ENCODE measurements around the gene F2. TPM values are rescaled to one million over a fixed set of nuclear protein-coding genes. Genes with fewer than 3 reads are reported as not detected.
A peak's percentile ranks its signal among the peaks of the same experiment; 100 is the strongest.

Gene F2
- total and polyA plus RNA-seq, 5 donors = 0.19 TPM; not detected in 4

DNA sequence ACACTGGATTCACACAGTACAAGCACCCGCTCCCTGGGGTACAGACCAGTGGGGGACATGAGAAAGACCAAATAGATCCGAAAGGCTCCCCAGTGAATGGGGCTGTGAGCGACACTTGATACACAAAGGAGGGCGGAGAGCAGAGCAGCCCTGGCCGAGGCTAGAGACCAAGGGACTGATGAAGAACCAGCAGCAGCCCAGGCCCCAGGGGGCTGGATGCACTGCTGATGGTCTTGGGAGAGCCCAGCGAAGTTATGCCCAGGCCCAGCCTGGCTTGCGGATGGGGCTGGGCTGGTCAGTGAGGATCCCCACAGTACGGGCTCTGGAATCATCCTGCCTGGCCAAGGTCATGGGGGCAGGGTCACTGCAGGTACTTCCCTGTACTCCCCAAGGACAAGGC, 41.8 kb upstream of the F2 start:
- ATAC-seq (no peak), DNase-seq (peak in 1 of 3 donors; percentile 72)
- H3K4me3 ChIP-seq (ENCODE audit: low read length) = no peak overlapping the region
- no peaks in the 10 kb centered on the region for H3K9me3 ChIP-seq (ENCODE audit: control insufficient read depth, low read length)
- peak overlapping the region; percentile 10 for H3K27ac ChIP-seq (ENCODE audit: low read length)
- 75% methylated on average over 8 of the region's 8 CpGs for WGBS
- H3K27me3 ChIP-seq (ENCODE audit: control insufficient read depth, insufficient read depth) = no peaks in the 10 kb centered on the region
- intact Hi-C loops (cut with DNase I) = no loop called here
- peaks cover 17% of the 10 kb centered on the region for H3K4me1 ChIP-seq (ENCODE audit: control insufficient read depth, insufficient read depth, low read length)

DNA sequence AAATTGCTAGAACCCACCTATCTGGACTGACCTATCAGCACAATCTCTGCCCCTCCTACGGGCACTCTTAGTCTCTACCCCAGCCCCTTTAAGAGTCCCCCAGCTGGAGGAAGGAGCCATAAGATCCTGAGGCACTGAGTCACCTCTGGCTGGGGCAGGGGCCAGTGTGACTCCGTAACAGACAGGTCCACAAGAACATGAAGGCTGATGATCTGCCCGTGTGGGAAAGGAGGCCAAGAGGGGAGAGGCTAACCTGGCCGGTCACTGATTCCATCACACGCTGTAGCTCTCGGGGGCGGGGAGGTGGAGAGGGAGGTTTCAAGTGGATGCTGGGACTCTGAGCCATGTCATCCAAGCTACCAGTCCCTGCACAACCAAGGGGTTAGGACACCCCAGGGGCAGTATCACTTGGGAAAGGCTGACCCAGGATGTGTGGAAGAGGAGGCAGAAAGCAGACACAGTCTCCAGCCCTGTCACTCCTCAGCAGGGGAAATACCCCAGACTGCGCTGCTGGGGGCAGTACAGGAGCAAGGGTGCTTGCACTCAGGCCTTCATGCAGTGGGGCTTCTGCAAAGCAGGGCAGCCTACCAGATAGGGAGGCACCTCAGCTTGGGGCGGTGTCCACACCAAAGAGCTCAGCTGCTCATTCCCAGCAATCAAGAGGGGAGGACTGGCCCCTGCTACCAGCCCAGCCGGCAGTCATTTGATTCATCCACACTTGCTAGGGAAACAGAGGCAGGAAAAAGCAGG, 40.8 kb upstream of the F2 start:
- H3K4me1 ChIP-seq (ENCODE audit: control insufficient read depth, insufficient read depth, low read length) = peaks cover 17% of the 10 kb centered on the region
- no peak overlapping the region for H3K27ac ChIP-seq (ENCODE audit: low read length)
- 80% methylated on average over 10 of the region's 10 CpGs for WGBS
- H3K4me3 ChIP-seq (ENCODE audit: low read length) = no peak overlapping the region
- intact Hi-C loops (cut with DNase I) = no loop called here
- ATAC-seq (no peak), DNase-seq (peak in 1 of 3 donors; percentile 45)
- no peaks in the 10 kb centered on the region for H3K27me3 ChIP-seq (ENCODE audit: control insufficient read depth, insufficient read depth)
- H3K9me3 ChIP-seq (ENCODE audit: control insufficient read depth, low read length) = no peaks in the 10 kb centered on the region

DNA sequence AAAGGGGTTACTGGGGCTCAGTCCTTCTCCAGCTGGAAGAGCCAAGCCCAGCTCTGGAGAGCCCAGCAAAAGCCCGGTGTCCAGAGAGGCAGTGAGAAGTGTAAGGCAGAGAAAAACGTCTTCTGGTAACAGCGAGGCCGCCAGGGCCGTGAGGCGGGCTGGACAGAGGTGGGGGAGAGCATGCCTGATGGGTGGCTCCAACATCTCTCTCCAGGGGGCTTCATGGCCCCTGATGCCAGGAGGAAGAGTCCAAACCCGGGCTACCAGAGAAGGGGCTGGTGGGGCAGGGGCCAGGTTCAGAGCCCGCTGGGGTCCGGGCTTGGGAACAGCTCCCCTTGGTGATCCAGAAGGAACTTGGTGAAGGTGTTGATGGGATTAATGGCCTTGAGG, 40.3 kb upstream of the F2 start:
- 91% methylated on average over 9 of the region's 9 CpGs for WGBS

DNA sequence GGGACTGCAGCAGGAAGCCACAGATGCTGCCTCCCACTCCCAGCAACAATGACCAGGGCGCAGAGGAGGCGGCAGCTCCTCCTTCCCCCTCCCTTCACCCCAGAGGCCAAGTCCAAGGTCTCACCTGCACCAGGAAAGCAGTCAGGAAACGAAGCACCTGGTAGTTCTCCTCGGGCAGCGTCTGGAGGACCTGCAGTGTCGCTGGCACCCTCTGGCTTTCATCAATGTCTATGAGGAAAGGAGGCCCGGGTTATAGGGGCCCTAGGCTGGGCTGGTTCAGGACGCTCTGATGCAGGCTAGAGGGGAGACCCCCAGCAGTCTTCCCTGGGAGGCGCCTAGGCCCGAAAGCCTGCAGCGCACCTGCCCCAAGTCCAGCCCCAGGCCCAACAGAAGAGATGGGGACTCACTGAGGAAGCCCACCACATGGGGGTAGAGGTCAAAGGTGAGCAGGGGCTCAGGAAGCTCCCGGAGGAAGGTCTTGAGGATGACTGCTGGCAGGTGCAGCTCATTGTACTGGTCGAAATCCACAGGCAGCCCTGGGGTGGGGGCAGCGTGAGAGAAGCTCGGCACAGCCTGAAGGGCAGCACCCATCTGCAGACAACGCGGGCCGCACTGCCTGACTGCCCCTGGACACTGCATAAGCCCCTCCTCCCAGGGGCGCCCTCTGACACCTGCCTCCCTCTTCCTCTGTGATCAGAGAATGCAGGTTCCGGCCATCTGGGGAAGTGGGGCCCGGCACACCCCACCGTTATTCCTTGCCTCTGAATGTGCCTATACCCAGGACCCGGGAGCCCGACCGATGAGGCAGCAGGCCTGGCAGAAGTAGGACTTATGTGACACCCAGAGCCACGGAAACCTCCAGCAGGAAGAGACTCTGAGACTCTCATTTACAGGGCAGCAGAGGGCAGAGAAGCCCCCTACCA, 39.5 kb upstream of the F2 start:
- peaks cover 17% of the 10 kb centered on the region for H3K4me1 ChIP-seq (ENCODE audit: control insufficient read depth, insufficient read depth, low read length)
- WGBS = 89% methylated on average over 26 of the region's 26 CpGs
- H3K9me3 ChIP-seq (ENCODE audit: control insufficient read depth, low read length) = no peaks in the 10 kb centered on the region
- H3K27me3 ChIP-seq (ENCODE audit: control insufficient read depth, insufficient read depth) = no peaks in the 10 kb centered on the region
- no peak overlapping the region for H3K27ac ChIP-seq (ENCODE audit: low read length)
- DNase-seq (peak in 1 of 3 donors; percentile 43), ATAC-seq (no peak)
- intact Hi-C loops (cut with DNase I) = no loop called here
- H3K4me3 ChIP-seq (ENCODE audit: low read length) = no peak overlapping the region

More for the DNA sequence above, 40.3 kb upstream of the F2 start:
- peak in 1 of 3 donors; percentile 25 for DNase-seq
- H3K27ac ChIP-seq (ENCODE audit: low read length) = no peak overlapping the region
- intact Hi-C loops (cut with DNase I) = no loop called here
- no peaks in the 10 kb centered on the region for H3K9me3 ChIP-seq (ENCODE audit: control insufficient read depth, low read length)
- no peaks in the 10 kb centered on the region for H3K27me3 ChIP-seq (ENCODE audit: control insufficient read depth, insufficient read depth)
- no peak for ATAC-seq
- H3K4me1 ChIP-seq (ENCODE audit: control insufficient read depth, insufficient read depth, low read length) = peaks cover 17% of the 10 kb centered on the region
- H3K4me3 ChIP-seq (ENCODE audit: low read length) = no peak overlapping the region

DNA sequence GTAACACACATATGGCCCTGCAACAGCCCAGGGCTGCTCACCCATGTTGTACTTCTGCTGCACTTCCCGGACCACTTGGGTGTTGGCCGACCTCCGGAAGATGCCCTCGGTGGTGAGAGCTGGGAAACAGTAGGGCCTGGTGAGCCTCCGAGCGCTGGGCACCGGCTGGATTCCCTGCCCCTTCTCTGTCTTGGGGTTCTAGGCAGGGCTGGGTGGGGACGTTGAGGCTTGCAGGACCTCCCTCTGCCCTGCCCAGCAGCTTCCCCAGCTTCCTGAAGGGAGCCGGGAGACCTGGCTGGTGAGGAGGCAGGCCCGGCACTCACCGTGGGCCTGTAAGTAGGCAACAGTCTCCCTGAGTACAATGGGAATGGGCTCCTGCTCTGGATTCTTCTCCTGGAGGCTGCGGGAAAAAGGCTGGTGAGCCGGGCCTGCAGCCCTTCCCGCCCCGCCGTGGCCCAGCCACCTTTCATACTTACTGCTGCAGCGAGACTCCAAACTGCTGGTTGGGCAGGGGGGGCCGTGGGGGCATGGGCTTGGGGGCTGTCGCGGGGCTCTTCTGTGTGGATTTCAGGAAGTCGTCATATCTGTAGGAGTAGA, 38.8 kb upstream of the F2 start:
- WGBS = 89% methylated on average over 21 of the region's 21 CpGs
- DNase-seq = peak in 1 of 3 donors; percentile 40
- intact Hi-C loops (cut with DNase I) = no loop called here

DNA sequence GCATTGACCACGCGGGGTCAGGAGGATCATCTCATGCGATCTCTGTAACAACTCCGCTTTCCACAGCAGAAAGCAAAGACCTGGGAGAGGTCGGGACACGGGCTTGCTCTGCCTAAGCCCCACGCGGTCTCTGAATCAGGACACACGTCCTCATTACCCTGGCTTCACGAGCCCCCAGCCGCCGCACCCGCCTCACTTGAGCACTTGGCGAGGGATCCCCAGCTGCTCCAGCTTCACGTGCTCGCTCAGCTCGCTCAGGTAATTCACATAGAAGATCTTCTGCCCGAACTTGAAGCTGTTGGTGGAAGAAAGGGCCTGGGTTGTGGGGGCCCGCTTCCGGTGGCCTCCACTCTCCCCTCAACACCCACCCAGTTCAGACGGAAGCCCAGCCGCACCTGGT, 38.2 kb upstream of the F2 start:
- ATAC-seq (no peak), DNase-seq (peak in 1 of 3 donors; percentile 33)
- Histone ChIP-seq H3K27me3 (ENCODE audit: control insufficient read depth, insufficient read depth) (no peaks in the 10 kb centered on the region), H3K27ac (ENCODE audit: low read length) (no peak overlapping the region), H3K4me1 (ENCODE audit: control insufficient read depth, insufficient read depth, low read length) (peaks cover 6% of the 10 kb centered on the region), H3K4me3 (ENCODE audit: low read length) (no peak overlapping the region), H3K9me3 (ENCODE audit: control insufficient read depth, low read length) (no peaks in the 10 kb centered on the region)
- WGBS = 91% methylated on average over 22 of the region's 22 CpGs
- intact Hi-C loops (cut with DNase I) = no loop called here

More for the DNA sequence above, 38.8 kb upstream of the F2 start:
- H3K9me3 ChIP-seq (ENCODE audit: control insufficient read depth, low read length) = no peaks in the 10 kb centered on the region
- H3K4me1 ChIP-seq (ENCODE audit: control insufficient read depth, insufficient read depth, low read length) = peaks cover 11% of the 10 kb centered on the region
- no peaks in the 10 kb centered on the region for H3K27me3 ChIP-seq (ENCODE audit: control insufficient read depth, insufficient read depth)
- ATAC-seq = no peak
- no peak overlapping the region for H3K27ac ChIP-seq (ENCODE audit: low read length)
- no peak overlapping the region for H3K4me3 ChIP-seq (ENCODE audit: low read length)

DNA sequence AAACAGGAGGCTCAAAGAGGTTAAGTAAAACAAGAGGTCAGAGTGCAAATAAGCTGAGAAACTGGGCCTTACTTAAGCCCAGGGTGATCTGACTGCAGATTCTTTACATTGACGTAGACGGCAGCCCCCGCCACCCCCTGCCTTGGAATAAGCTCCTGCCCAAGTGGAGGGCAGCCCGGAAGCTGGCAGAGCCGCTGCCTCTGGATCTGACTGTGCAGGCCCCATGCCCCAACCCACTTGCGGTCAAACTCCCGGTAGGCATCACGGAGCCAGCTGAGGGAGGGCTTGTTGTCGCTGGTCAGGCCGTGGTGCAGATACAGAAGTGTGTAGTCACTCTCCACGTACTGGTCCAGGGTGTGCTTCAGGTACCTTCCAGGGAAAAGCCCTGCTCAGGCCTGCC, 37.2 kb upstream of the F2 start:
- no peak for ATAC-seq
- peak in 2 of 3 donors; percentile 54 to 56 for DNase-seq
- 91% methylated on average over 11 of the region's 11 CpGs for WGBS
- H3K27me3 ChIP-seq (ENCODE audit: control insufficient read depth, insufficient read depth) = no peaks in the 10 kb centered on the region
- no peaks in the 10 kb centered on the region for H3K9me3 ChIP-seq (ENCODE audit: control insufficient read depth, low read length)
- H3K4me1 ChIP-seq (ENCODE audit: control insufficient read depth, insufficient read depth, low read length) = peaks cover 5% of the 10 kb centered on the region
- no peak overlapping the region for H3K27ac ChIP-seq (ENCODE audit: low read length)
- intact Hi-C loops (cut with DNase I) = no loop called here
- no peak overlapping the region for H3K4me3 ChIP-seq (ENCODE audit: low read length)

DNA sequence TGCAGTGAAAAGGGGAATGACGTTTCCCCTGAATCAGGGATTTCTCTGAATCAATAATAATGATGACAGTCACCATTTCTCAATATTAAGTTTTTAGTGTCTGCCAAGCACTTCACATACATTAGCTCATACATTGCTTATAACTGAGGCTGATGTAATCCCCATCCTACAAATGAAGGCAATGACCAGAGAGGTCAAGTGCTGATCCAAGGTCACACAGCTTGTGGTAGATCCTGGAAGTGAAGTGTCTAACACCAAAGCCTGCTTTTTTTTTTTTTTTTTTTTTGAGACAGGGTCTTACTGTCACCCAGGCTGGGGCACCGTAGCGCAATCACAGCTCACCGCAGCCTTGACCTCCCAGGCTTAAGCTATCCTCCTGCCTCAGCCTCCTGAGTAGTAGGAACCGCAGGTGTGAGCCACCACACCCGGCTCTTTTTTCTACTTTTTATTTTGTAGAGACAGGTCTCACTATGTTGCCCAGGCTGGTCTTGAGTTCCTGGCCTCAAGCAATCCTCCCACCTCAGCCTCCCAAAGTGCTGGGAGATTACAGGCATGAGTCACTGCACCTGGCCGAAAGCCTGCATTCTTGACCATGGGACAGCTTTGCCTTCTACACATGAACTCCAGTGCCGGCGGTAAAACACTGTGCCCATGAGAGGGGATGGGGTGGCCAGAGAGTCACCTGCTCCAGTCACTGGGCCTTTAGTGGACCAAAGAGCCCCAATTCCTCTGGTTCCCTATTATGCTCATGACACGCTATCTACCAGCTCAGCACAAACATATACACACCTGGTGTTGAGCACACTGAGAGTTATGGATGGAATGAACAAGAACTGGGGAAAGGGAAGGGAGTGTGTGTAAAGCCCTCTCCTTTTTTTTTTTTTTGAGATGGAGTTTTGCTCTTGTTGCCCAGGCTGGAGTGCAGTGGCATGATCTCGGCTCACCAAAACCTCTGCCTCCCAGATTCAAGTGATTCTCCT, 36.0 kb upstream of the F2 start:
- Histone ChIP-seq H3K4me3 (ENCODE audit: low read length) (no peak overlapping the region), H3K27me3 (ENCODE audit: control insufficient read depth, insufficient read depth) (no peaks in the 10 kb centered on the region), H3K4me1 (ENCODE audit: control insufficient read depth, insufficient read depth, low read length) (peaks cover 11% of the 10 kb centered on the region), H3K9me3 (ENCODE audit: control insufficient read depth, low read length) (no peaks in the 10 kb centered on the region), H3K27ac (ENCODE audit: low read length) (no peak overlapping the region)
- WGBS = 91% methylated on average over 11 of the region's 11 CpGs
- peak in 2 of 3 donors; percentile 28 to 67 for DNase-seq
- no peak for ATAC-seq
- intact Hi-C loops (cut with DNase I) = no loop called here

DNA sequence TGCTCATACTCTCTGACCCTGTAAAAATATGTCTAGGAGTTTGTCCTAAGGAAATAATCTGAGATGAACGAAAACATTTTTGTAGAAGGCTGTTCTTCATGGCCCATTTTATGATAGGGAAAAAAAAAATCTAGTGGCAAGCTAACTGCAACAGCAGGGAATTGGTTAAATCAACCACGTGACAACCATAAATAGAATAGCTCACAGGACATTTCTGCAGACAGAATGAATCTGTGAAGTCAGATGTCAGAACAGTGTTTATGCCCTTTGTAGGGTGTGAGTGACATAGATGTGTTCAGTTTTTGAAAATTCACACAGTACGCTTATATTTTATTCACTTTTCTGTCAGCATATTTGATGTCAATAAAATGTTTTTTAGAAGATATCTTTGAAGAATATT, 34.6 kb upstream of the F2 start:
- Histone ChIP-seq H3K27me3 (ENCODE audit: control insufficient read depth, insufficient read depth) (no peaks in the 10 kb centered on the region), H3K4me1 (ENCODE audit: control insufficient read depth, insufficient read depth, low read length) (peaks cover 13% of the 10 kb centered on the region), H3K9me3 (ENCODE audit: control insufficient read depth, low read length) (no peaks in the 10 kb centered on the region), H3K4me3 (ENCODE audit: low read length) (no peak overlapping the region), H3K27ac (ENCODE audit: low read length) (no peak overlapping the region)
- WGBS = 45% methylated on average over 3 of the region's 3 CpGs
- intact Hi-C loops (cut with DNase I) = no loop called here
- no peak for DNase-seq
- peak; percentile 26 to 40 for ATAC-seq

All from right cardiac atrium (tissue), 5 donors.